PC-3 (cell line): ENCODE measurements around the gene OSMR. TPM values are rescaled to one million over a fixed set of nuclear protein-coding genes. Genes with fewer than 3 reads are reported as not detected.

Source experiments
- ATAC-seq: fragments of 200-7000 bp; cut with Tn5 transposase; 2 replicates; pipeline ENCODE4 v1.9.1; 2020; ENCODE audit warnings: mild to moderate bottlenecking, moderate library complexity
- BruUV-seq: library from RNA; stranded (reverse); fragments of 400-500 nt; replicated peaks from 2 replicates; lab custom pipeline; 2021; lab: Mats Ljungman, UMichigan
- CTCF ChIA-PET: fragments of 300-600 bp; sonication (Branson Sonifier 250); formaldehyde crosslinking; loops from one replicate; lab custom pipeline; 2022; ENCODE audit warnings: antibody characterized with exemption; lab: Charles Lee
- POLR2A ChIA-PET: fragments of 300-600 bp; sonication (Branson Sonifier 250); formaldehyde crosslinking; loops from one replicate; lab custom pipeline; 2022; ENCODE audit warnings: antibody characterized with exemption; ENCODE audit not compliant: unreplicated experiment; lab: Charles Lee
- DNase-seq: peaks from one replicate; pipeline ENCODE4 v3.0.0-alpha.2; 2015
- H2AFZ ChIP-seq: fragments of 300-600 bp; sonication (generic); 2 replicates; pipeline ENCODE4 v1.6.0; 2016; ENCODE audit warnings: antibody characterized with exemption, low read length
- H3F3A ChIP-seq: fragments of 300-600 bp; sonication (generic); one replicate; pipeline ENCODE4 v1.6.0; 2017; ENCODE audit warnings: antibody characterized with exemption, low read length, control low read depth, mild to moderate bottlenecking; ENCODE audit not compliant: unreplicated experiment
- H3K27ac ChIP-seq: fragments of 300-600 bp; sonication (generic); 2 replicates; pipeline ENCODE4 v1.5.1; 2016; ENCODE audit warnings: mild to moderate bottlenecking, low read length
- H3K27me3 ChIP-seq: fragments of 300-600 bp; sonication (generic); 2 replicates; pipeline ENCODE4 v1.6.1; 2016; ENCODE audit warnings: low read length, mixed read lengths
- H3K36me3 ChIP-seq: fragments of 300-600 bp; sonication (generic); 2 replicates; pipeline ENCODE4 v1.6.1; 2016; ENCODE audit warnings: low read depth, mixed run types, low read length, mixed read lengths
- H3K4me1 ChIP-seq: fragments of 300-600 bp; sonication (generic); 2 replicates; pipeline ENCODE4 v1.5.1; 2016; ENCODE audit warnings: low read length; ENCODE audit not compliant: insufficient read depth
- H3K4me2 ChIP-seq: fragments of 300-600 bp; sonication (generic); 2 replicates; pipeline ENCODE4 v1.6.0; 2016; ENCODE audit warnings: low read length
- H3K4me3 ChIP-seq: fragments of 300-600 bp; sonication (generic); 2 replicates; pipeline ENCODE4 v1.5.1; 2016; ENCODE audit warnings: mild to moderate bottlenecking, low read length, mixed read lengths
- H3K79me2 ChIP-seq: fragments of 300-600 bp; sonication (generic); 2 replicates; pipeline ENCODE4 v1.6.1; 2017; ENCODE audit warnings: low read length, mixed read lengths
- H3K9ac ChIP-seq: fragments of 300-600 bp; sonication (generic); 2 replicates; pipeline ENCODE4 v1.6.0; 2016; ENCODE audit warnings: mild to moderate bottlenecking, low read length
- H3K9me2 ChIP-seq: fragments of 300-600 bp; sonication (generic); replicated peaks from 2 replicates; pipeline ENCODE4 v1.6.1; 2016; ENCODE audit warnings: mixed run types, low read length, mixed read lengths
- H3K9me3 ChIP-seq: fragments of 300-600 bp; sonication (generic); 2 replicates; pipeline ENCODE4 v1.6.1; 2016; ENCODE audit warnings: low read length, mixed read lengths
- H4K20me1 ChIP-seq: fragments of 300-600 bp; sonication (generic); 2 replicates; pipeline ENCODE4 v1.6.1; 2016; ENCODE audit warnings: low read length, mixed read lengths
- CTCF ChIP-seq: fragments of 300-600 bp; sonication (generic); conservative IDR thresholded peaks from 2 replicates; pipeline ENCODE4 v1.5.1; 2017; ENCODE audit warnings: antibody characterized with exemption, low read depth, mild to moderate bottlenecking, low read length
- EZH2 ChIP-seq: fragments of 300-600 bp; sonication (generic); IDR thresholded peaks from one replicate; pipeline ENCODE4 v1.6.1; 2017; ENCODE audit warnings: antibody characterized with exemption, mild to moderate bottlenecking, low read length; ENCODE audit not compliant: unreplicated experiment
- EZH2phosphoT487 ChIP-seq: fragments of 300-600 bp; sonication (generic); IDR thresholded peaks from 2 replicates; pipeline ENCODE4 v1.6.1; 2018; ENCODE audit warnings: mild to moderate bottlenecking, antibody characterized with exemption, low read length, borderline replicate concordance
- intact Hi-C: fragments of 100-400 bp; cut with micrococcal nuclease; formaldehyde crosslinking; loops from 2 replicates; pipeline ENCODE4 v1.9.0; 2023
- total RNA-seq: library from RNA; depleted of rRNA; stranded (reverse); fragments of >200 nt; gene quantifications from 2 replicates; pipeline ENCODE4 v1.2.3, GENCODE V29; 2014

OSMR gene
- total RNA-seq, 1 experiment from 2014 or later = 13.7 TPM

DNA sequence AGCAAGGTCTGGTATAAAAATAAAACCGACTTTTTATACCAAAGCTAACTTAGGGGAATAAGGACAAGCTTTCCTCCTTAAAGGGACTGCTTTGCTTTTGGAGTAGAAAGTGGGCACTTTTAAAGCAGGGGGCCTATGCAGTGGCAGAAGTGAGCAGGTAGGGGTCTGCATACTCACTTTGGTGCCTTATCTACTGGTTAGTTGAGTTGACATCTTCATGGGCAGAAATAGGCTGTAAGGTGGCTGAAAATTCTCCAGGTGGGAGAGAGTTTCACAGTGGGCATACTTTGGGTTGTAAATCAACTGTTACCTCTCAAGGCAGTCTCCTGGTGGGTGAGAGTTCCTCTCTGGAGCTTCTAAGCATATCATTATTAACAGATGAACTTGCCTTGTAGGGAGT lies 24.8 kb downstream of the OSMR start:
- no peak overlapping the region for H2AFZ ChIP-seq
- H3K9me3 ChIP-seq = no peaks in the 10 kb centered on the region
- H3F3A ChIP-seq = peaks cover 4% of the 10 kb centered on the region
- POLR2A ChIA-PET = interaction anchor here (0.7 kb wide), 1 partner anchor 40 kb away, joined by 3 read pairs; no protein-coding TSS in a partner anchor
- intact Hi-C loops = no loop called here
- peaks cover 51% of the 10 kb centered on the region for H3K79me2 ChIP-seq
- no peak overlapping the region for H3K4me3 ChIP-seq
- BruUV-seq = no TSS peak
- peak overlapping the region; percentile 79; the same call in 1 of the 2 replicates for H3K27ac ChIP-seq
- CTCF ChIA-PET = no interaction called here
- ATAC-seq = no peak
- H3K36me3 ChIP-seq = peaks cover 11% of the 10 kb centered on the region
- no peaks in the 10 kb centered on the region for H3K27me3 ChIP-seq
- no peak overlapping the region for H3K9ac ChIP-seq
- no peaks in the 10 kb centered on the region for H3K9me2 ChIP-seq
- H3K4me1 ChIP-seq = peaks cover 27% of the 10 kb centered on the region
- 0 out of 2 replicates have a peak overlapping the region, but pooled peaks have one; percentile 58 for H3K4me2 ChIP-seq
- no peaks in the 10 kb centered on the region; the same call in 1 of the 2 replicates for H4K20me1 ChIP-seq
- TF ChIP-seq EZH2phosphoT487 (no peak), CTCF (no peak), EZH2 (no peak)
- DNase-seq = no peak

- no TSS peak for BruUV-seq
- Histone ChIP-seq H3F3A (peaks cover 4% of the 10 kb centered on the region), H3K79me2 (peaks cover 46% of the 10 kb centered on the region), H3K27ac (peak overlapping the region; percentile 79), H3K9me2 (no peaks in the 10 kb centered on the region), H2AFZ (no peak overlapping the region), H3K4me1 (peaks cover 27% of the 10 kb centered on the region), H3K36me3 (peaks cover 13% of the 10 kb centered on the region), H3K27me3 (no peaks in the 10 kb centered on the region), H3K4me2 (peak overlapping the region; percentile 58), H3K9me3 (no peaks in the 10 kb centered on the region), H4K20me1 (no peaks in the 10 kb centered on the region), H3K4me3 (no peak overlapping the region), H3K9ac (0 out of 2 replicates have a peak overlapping the region, but pooled peaks have one; percentile 2)
- TF ChIP-seq CTCF (no peak), EZH2phosphoT487 (no peak), EZH2 (no peak)
- intact Hi-C loops = no loop called here
- ATAC-seq (no peak), DNase-seq (no peak)
- ChIA-PET POLR2A (interaction anchor here (0.7 kb wide), 1 partner anchor 41 kb away, joined by 3 read pairs; no protein-coding TSS in a partner anchor), CTCF (no interaction called here)
These were observed 25.3 kb downstream of the OSMR start for GRCh38 chr5:38871058-38871605.
